ENCODE results near the gene SLC23A2.

The SLC23A2 gene

DNA sequence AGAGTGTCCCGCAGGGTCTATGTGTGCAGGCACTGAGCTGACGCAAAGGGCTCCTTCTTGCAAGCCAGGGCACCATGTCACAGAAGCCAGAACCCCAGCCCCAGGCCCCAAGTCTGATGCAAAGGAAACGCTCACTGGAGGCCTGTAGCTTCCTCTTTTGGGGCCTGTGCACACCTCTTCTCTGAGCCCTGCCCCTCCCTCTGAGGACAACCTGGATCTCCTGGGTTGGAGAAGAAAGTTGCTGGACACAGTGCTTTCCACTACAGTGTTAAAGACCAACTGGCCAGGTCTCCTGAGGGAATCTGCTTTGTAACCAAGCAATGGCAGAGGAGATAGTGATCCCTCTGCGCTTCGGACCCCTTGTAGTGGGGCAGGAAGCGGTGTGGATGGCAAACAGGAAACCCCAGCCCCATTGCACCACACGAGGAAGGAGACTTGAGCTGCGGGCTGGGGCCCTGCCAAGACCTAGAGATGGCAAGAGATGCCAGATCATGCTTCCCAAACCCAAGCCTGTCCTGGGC, 189.6 kb downstream of the SLC23A2 start:
- peak; percentile 95 to 96 for DNase-seq

DNA sequence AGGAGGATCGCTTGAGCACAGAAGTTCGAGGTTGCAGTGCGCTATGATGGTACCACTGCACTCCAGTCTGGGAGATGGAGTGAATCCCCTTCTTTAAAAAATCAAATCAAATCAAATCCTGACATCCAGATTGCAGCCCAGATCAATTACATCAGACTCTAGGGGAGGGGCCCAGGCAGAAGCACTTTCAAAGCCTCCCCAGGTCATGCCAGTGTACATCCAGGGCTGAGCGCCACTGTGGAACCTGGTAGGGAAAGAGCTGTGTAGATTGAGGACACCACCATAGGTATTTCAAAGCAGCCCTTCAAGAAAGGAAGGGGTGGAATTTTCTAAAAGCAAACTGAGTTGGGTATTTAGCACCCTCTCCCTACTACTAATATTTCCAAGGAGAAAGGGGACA, 190.1 kb downstream of the SLC23A2 start:
- DNase-seq = no peak

DNA sequence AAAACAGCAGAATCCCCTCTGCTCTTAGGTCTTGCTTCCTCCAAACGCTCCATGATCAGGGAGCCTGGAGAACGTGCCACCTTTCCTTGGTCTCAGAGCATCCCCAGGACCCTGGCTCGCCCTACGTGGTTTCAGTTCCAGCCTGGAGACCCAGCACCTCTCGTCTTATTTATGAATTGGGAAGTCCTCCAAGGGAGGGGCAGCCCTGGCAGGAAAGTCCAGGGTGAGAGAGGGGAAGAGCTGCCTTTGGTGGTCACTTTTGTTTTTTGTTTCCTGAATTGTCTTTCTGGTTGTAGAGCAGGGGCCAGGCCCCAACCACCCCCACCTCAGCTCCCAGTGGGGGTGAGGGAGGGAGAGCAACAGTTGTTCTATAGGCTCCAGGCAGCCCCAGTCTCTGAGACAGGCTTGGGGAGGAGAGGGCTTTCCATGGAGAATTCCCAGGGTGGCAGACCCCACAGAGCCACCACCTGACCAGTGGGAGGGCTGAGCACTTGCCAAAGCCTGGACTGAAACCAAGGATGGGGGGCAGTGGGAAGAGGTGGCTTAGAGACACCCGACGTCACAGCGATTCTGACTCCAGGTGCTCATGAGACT, 190.8 kb downstream of the SLC23A2 start:
- DNase-seq = no peak

DNA sequence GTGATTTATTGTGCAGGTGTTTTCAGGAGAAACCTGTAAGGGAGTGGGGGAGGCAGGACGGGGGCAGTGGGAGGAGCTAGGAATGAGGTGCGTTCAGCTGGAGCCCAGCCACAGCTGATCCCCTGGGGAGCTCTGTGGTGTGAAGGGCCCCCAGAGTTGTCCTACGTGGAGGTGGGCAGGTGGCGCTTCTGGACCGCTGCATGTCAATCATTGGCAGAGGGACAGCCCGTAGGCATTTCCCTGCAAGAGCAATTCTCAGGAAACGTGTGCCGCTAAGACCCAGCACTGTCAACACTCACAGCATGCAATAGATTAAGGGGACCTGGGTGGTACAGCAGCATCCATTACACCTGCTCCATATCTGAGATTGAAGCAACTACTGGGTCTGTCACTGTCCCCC, 191.6 kb downstream of the SLC23A2 start:
- DNase-seq = no peak

DNA sequence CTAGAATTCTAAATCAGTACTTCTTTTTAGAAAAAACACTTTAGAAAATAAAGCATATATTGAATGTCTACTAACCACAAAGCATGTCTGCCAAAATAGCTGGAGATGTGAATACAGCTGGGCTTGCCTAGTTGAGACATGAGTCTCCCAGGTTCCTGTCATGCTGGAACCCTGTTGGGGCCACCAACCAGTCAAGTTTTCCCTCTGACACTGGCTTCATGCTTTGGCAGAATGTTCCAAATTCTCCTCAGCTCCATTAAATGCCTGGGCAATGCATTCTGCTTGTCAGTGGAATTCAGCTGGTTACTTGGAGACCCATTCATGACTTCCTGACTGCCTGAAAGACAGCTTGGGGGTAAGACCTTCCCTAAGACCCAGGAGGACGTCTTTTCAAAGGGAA, 192.4 kb downstream of the SLC23A2 start:
- no peak for DNase-seq

- DNase-seq = no peak
These were observed 195.5 kb downstream of the SLC23A2 start for GRCh38 chr20:4805663-4806449.

DNA sequence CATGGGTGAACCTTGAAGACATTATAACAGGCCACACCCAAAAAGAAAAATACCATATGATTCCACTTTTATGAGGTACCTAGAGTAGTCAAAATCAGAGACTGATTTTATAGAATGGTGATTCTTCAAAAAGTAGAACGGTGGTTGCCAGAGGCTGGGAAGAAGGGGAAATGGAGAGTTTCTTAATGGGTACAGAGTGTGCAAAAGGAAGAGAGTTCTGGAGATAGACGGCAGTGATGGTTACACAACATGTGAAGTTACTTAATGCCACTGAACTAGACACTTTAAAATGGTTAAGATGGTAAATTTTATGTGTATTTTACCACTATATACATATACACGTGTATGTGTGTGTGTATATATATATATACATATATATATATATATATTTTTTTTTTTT, 198.8 kb downstream of the SLC23A2 start:
- DNase-seq = peak; percentile 80 to 85
